Stimulated activated CD8-positive, alpha-beta memory T cell treated with anti-CD3 and anti-CD28 coated beads, Interleukin-15, amount 100 ng/mL, for 24 hours (primary cell): Measurements from ENCODE around the gene GTF3C2.

Source experiments
- DNase-seq: peaks from one replicate; pipeline ENCODE4 v3.0.0-alpha.2; 2020; ENCODE audit warnings: low read depth

GTF3C2 gene, protein sequence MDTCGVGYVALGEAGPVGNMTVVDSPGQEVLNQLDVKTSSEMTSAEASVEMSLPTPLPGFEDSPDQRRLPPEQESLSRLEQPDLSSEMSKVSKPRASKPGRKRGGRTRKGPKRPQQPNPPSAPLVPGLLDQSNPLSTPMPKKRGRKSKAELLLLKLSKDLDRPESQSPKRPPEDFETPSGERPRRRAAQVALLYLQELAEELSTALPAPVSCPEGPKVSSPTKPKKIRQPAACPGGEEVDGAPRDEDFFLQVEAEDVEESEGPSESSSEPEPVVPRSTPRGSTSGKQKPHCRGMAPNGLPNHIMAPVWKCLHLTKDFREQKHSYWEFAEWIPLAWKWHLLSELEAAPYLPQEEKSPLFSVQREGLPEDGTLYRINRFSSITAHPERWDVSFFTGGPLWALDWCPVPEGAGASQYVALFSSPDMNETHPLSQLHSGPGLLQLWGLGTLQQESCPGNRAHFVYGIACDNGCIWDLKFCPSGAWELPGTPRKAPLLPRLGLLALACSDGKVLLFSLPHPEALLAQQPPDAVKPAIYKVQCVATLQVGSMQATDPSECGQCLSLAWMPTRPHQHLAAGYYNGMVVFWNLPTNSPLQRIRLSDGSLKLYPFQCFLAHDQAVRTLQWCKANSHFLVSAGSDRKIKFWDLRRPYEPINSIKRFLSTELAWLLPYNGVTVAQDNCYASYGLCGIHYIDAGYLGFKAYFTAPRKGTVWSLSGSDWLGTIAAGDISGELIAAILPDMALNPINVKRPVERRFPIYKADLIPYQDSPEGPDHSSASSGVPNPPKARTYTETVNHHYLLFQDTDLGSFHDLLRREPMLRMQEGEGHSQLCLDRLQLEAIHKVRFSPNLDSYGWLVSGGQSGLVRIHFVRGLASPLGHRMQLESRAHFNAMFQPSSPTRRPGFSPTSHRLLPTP

DNA sequence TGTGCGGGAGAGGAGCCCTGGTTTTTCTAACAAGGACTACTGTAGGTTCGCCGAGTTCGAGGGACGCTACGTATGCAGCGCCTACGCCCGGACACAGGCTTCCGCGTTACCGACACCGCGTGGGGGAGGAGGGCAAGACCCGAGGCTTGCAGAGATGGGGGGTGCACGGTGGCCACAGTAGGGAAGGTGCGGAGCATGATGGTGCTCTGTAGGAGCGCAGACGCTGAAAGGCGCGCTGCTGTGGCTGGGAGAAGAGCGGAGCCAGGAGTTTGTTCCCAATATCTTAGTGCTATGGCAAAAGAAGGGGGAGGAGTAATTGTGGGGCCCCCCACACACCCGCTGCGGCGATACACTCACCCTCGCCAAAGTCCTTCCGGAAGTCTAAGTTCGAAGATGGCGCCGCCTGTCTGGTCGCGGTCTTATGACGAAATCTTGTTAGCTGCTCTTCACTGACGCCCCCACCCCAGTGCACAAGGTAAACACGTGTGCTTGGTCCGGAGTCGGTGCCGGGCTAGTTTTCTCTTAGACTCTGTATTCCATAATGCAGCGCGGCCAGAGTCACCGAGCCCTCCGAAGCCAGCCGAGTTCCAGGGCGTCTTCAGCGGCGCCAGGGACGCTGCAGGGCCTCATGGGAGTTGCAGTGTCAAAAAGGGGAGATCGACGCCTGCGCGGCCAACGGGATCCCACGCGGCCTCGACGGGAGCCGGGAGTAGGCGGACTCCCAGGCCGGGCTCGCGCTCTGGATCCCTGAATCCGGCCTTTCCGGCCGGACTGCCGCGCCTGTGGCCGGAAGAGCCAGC lies at the start of gene GTF3C2:
Gene GTF3C2, minus strand, starts transcription at position 383 of the 800 bp plus-strand sequence. CDS start 13,210 bp downstream, outside the sequence.
- peak; percentile 77 for DNase-seq

DNA sequence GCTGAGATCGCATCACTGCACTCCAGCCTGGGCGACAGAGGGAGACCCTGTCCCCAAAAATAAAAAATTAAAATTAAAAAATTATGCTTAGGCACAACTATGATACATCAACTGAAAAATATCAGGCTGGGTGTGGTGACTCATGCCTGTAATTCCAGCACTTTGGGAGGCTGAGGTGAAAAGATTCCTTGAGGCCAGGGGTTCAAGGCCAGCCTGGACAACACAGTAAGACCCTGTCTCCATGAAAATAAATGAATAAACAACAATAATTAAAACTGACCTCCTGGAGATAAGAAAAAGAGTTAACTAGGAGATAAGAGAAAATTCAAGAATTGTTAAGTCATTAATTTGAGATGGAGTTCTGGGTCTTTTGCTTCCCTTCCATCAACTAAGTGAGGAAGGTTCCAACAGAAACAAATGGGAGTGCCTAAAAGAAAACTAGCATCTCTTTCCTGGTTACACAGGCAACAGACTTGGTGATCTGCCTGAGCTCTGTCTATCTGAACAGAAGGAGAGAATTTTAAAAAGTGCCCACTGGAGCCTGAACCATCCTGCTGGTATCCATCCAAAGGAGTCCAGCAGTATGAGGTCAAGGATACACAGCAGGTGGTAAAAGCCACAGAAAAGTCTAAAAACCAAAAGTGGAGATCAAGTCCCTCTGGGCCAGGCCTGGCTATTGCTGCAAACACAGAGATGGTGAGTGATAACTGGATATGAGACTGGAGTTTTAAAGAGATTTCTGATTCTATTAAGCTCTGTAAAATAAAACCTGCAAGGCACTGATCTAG lies 44.0 kb upstream of the GTF3C2 start:
- no peak for DNase-seq

DNA sequence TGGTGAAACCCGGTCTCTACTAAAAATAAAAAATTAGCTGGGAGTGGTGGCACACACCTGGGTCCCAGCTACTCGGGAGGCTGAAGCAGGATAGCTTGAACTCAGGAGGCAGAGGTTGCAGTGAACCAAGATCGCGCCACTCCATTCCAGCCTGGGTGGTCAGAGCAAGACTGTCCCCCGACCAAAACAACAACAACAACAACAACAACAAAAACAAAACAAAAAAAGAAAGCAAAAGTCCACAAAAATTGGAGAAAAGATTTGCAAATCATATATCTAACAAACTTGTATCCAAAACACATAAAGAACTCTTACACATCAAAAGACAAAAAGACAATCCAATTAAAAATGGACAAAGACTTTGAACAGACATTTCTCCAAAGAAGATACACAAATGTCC lies 42.4 kb upstream of the GTF3C2 start:
- DNase-seq, result no peak

DNA sequence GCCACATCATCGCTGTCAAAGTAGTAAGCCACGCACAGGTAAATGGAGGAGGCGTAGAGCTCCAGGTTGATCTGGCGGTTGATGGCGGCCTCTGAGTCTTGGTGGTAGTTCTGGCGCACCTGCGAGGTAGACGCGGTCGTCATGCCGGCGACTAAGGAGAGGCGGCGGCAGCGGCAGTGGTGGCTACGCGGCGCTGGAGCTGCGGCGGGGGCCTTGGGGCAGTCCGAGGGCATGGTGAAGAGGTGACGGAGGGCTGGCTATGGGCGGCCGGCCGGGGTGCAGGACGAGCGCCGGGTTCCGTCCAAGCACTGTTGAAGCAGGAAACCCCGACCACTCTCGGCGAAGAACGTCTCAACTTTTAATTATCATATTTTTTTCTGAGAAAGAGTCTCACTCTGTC lies 36.7 kb upstream of the GTF3C2 start:
- DNase-seq, result no peak

DNA sequence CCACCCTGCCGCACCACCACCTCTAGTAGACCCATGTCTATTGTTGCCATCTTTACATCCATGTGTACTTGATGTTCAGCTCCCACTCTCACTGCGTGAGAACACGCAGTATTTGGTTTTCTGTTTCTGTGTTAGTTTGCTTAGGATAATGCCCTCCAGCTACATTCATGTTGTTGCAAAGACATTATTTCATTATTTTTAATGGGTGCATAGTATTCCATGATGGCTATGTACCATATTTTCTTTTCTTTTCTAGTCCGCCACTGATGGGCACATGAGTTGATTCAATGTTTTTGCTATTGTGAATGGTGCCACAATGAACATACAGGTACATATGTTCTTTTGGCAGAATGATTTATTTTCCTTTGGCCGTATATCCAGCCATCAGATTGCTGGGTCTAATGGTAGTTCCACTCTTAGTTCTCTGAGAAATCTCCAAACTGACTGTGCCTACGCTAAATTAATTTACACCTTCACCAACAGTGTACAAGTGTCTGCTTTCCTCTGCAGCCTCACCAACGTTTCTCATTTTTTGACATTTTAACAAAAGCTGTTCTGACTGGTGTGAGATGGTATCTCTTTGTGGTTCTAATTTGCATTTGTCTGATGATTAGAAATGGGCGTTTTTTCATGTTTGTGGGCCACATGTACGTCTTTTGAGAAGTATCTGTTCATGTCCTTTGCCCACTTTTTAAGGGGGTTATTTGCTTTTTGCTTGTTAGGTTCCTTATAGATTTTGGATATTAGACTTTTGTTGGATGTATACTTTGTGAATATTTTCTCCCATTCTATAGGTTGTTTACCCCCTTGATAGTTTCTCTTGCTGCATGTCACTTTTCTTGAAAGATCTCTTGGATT lies 34.5 kb upstream of the GTF3C2 start:
- no peak for DNase-seq

DNA sequence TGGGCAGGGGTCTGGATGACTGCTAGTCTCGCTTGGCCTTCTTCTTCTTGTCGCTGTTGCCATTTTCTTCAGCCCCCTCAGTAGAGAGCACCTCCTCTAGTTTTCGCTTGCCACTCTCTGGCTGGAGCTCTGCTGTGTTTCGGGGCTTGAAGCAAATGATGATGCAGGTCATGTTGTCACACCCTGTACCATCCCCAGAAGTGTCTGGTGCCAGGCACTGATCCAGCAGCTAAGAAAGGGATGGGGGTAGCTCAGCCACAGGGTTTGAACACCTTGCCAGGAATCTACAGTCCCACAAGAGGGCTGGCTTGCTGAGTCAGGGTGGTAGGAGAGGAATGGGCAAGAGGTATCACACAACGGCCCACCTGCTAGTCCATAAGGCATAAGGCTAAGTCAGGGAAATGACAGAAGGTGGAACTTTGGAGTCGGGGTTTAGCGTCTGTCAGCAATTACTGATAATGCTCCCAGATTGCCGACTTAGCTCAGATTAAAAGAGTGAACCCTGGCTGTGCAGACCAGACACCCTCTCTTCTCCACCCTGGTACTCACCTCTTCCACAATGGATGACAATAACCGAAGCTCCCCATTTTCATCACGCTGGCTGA lies 25.1 kb upstream of the GTF3C2 start:
- no peak for DNase-seq

DNA sequence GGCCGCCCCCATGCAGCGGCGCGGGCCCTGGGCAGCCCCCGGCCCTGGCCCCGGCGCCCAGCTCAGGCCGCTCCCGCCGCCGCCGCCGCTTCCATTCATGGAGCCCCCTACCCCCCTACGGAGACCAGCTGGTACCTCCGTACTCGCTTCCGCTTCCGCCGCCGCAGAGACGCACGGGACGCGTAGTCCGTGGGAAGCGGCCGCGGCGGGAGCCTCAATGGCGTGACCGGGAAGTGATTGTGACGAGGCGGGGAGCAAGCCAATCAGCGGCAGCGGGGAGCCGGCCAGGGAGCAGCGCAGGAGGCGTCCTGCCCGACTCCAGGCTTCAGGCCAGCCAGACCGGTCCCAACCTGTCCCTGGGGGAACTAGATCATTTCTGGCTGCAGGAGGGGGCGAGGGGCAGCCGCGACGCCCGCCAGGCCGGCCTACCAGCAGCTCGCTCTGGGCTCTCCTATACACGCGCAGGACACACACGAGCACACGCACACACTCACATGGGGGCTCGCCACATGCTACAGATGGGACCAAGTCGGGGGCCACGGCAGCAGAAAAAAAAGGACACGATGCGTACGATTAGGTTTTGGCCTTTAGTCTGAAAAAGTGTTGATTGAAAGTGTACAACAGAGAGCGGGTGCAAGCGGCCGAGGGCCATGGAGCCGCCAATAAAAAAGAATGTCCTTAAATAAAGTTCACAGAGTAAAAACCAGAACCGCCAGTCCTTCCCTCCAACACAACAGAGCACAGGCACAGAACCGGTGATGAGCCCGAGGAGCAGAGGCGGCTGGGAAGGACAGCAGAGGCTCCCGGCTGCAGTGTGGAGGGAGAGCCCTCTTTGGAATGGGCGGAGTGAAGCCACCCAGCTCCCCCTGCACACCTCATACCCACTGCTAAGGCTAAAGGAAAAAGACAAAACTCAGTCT lies 24.3 kb upstream of the GTF3C2 start, which contains the start of gene ZNF513:
Gene ZNF513, minus strand, starts transcription at position 109 of the 920 bp plus-strand sequence. CDS start 208 bp downstream, outside the sequence.
- peak; percentile 74 for DNase-seq

DNA sequence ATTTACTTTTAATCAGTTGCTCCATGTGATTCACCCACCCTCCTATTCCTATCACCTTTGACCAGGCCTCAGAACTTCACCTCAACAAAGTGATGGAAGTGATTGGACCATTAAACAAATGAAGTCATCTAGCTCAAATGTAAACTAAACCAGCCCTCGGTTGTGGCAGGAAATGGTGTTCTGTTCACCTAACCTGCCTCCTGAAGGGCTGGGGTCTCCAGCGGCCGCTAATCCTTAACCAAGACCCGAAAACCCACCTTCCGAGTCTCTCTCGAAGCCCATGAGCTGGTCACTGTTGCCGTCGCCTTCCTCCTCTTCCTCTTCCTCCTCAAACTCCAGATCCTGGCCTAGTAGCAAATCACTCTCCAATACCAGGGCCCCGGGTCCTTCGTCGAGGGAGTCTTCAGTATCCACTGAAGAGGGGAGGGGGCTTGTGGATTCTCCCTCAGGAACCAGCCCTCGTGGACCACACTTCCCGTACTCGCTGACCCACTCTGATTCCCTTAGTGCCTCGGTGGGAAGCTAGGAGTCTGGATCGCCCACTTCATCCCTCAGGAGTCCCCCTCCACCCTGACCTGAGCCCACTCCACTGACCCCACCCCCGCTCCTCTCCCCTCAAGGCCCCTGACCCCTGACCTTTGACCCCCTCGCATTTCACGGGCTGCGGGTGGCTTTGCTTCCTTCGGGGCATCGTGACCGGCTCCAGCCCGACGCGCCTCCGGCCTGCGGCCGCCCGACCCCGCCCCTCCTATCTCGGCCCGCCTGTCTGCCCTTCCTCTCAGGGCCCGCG lies 23.5 kb upstream of the GTF3C2 start:
- no peak for DNase-seq

DNA sequence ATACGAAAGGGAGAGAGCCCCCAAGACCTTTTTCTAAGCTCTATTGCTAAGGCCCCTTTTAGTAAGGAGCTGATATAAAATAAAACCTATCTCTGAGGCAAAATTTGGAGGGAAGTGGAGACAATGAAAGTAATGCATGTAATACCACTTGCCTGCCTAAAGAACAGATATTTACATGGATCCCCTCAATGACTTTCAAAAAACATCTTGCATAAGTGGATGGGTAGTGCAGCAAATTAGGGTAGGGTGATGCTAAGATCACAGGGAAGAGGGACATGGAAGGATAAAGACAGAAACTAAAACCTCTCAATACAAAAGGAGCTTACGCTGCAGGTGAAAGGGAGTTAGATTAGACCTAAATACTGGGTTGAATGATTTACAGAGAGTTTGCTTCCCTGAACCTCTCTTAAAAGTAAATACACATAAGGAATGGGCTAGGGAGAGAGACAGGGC lies 22.8 kb upstream of the GTF3C2 start:
- DNase-seq, result no peak

DNA sequence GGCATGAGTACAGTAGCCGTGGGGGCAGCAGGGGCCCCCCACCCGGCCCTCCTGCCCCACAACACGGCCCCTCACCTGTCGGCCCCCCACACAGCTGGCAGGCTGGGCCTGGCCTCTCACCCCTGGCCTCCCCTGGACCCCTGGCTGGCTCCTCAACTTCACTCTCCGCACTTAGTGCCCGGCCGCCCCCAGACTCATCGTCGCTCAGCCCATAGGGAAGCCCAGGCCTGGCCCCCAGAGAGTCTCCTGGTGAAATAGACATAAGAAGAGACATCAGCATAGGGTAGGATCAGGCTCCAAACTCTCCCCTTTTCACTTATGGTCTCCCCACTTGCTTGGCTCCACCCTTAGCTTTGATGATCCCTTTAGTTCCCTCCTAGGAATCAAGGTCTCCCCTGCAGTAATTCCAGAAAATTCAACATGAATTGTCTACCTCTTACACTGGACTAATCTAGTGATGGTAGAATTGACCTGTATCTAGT lies 22.3 kb upstream of the GTF3C2 start:
- no peak for DNase-seq

DNA sequence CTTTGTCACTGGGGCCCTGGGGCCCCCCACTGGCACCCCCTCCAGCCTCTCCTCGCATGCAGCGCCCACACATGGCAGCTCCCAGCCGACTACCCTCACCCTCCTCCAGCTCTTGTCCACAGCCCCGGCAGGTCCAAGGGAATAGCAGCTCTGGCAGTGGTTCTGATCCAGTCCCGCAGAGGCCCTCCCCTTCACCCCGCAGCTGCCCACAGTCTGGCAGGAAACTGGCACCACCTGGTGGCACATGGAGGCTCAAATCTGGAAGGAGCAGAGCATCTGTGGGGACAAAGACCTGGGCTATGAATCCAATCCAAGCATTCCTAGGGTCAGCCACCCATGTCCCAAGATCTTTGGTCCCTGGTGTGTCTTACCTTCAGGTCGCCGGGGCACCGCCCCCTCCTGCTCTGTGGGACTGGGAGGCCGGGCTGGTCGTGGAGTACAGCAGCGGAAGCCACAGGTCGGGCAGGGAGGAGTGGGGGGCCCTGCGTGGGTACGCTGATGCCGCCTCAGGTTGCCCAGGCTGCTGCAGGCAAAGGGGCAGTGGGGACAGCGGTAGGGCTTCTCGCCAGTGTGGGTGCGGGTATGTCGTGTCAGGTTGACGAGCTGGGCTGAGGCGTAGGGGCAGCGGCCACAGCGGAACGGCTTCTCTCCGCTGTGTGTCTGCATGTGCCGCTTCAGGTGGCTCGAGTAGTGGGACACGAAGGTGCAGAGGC lies 21.7 kb upstream of the GTF3C2 start:
- DNase-seq, result no peak

DNA sequence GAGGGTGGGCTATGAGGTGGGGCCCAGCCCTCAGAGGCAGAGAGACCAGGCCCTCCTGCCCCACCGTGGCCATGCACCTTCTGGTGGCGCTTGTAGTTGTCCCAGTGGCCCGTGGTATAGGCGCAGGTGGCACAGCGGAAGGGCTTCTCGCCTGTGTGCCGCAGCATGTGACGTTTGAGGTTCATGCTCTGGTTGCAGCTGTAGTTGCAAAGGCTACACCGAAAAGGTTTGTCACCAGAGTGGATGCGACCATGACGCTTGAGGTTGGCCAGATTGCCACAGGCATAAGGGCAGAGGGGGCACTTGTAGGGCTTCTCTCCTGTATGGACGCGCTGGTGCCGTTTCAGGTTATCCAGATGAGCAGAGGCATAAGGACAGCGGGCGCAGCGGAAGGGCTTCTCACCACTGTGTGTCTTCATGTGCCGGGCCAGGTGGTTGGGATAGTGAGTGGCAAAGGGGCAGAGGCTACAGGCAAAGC lies 21.1 kb upstream of the GTF3C2 start:
- no peak for DNase-seq

DNA sequence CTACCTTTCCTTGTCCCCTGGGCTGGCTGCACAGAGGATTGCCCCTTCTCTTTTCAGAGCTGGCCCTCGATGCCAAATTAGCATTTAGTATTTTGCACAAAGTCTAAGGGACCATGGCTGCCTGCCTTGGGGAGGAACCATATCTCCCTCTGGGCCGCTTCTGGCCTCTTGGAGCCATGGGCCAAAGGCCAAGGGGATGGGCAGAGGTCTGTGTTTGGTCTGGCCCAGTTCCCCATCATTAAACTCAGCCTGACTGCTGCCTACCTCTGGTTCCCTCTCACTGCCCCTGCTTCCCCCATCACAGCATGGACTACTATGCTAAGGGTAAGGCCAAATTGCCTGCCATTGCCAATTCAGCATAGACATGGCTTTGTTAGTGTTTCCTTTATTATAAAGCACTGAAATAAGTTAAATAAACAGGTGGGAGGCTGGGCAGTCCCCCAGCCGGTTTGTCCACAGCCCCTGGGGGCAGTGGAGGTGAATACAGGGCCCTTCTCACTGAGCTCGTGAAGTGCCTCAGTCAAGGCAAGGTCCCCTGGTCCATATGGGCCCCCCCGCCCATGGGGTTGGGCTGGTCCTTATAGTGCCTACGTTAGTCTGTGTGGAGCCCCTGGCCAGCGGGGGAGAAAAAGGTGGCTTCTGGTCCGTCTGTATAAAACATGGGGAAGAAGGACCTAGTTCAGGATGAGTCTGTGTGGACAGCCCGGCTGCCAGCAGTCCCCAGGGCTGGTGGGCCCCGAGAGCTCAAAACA lies 20.5 kb upstream of the GTF3C2 start:
- no peak for DNase-seq

DNA sequence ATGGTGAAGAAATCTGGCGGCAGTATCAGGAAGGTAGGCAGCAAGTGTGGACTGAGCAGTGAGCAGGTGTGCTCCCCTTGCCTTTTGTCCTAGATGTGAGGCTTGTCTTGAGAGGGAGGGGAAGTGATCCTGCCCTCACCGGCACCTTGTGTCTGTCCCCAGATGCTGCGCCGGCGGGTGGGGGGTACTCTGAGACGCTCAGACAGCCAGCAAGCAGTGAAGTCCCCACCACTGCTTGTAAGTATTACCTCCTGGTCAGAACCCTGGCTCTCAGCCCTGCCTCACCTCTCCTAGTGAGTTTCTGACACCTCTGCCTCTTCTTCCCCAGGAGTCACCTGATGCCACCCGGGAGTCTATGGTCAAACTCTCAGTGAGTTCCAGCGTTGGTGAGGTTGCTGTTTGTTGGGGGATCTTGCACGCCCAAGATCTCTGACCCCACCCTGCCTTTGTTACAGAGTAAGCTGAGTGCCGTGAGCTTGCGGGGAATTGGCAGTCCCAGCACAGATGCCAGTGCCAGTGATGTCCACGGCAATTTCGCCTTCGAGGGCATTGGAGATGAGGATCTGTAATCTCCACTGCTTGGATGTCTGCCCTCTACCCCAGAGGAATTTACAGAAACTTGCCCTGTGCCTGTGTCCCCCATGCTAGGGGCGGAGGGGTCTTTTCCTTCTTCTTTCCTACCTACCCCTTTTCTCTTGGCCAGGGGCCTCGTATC lies 19.7 kb upstream of the GTF3C2 start:
- DNase-seq, result no peak

DNA sequence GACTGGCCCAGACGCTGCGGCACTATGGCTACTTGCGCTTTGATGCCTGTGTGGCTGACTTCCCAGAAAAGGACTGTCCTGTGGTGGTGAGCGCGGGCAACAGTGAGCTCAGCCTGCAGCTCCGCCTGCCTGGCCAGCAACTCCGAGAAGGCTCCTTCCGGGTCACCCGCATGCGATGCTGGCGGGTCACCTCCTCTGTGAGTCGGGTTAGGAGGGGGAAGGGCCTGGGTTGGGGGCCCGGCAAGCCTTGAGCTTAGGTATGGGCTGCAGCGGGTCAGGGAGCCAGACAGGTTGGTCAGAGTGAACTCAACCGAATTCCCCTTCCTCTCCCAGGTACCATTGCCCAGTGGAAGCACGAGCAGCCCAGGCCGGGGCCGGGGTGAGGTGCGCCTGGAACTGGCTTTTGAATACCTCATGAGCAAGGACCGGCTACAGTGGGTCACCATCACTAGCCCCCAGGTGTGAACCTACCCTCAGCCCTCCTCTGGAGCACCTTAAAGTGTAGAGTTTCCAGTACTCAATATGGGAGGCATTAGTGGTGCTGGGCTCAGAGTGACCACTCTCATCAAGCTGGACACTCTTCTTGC lies 19.0 kb upstream of the GTF3C2 start:
- no peak for DNase-seq
